ENCODE measurements around the gene SNTG2.
"Not testable (repeated sequence)": the region's sequence is repeated elsewhere in the genome, so short reads cannot be mapped to it uniquely, and the experiment has no call there.

The SNTG2 gene

GRCh38 chr2:1348789-1349188, 398.1 kb downstream of the SNTG2 start:
- DNase-seq, result no peak

DNA sequence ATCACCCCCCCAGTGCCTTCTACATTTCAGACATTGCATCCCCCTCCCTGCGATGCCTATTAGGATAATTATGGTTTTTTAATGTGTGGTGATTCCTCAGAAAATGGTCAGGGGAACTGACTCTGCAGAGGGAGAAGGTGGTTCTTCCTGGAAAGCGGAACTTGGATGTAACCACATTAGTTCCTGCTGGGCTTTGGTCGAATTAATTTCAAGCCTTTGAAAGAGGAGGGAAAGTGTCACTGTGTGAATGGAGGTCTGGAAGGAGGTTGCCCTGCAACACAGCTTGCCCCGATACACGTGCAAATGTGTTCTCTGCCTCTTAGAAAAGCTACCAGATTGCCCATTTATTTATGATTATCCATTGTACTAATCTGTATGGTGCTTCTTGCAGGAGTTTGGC, 399.5 kb downstream of the SNTG2 start:
- no peak for DNase-seq

DNA sequence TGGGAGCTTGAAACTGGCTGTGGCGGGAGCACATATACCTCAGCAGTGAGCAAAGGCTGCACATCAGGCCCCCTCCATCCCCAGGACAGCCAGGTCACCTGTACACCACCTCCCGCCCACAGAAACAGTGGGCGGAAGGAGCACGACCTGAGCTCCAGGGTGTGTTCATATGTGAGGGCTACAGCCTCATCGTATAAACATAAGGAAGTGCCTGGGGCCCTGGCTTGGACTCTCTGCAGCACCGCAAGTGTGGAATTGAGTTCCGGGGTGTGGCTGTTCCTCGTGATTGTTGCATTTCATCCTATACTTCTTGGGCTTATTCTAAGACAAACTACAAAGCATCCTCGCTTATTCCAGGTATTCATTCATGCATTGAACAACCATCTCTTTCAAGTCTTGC, 402.5 kb downstream of the SNTG2 start:
- no peak for DNase-seq

GRCh38 chr2:1353543-1353942, 402.9 kb downstream of the SNTG2 start:
- DNase-seq, result no peak

DNA sequence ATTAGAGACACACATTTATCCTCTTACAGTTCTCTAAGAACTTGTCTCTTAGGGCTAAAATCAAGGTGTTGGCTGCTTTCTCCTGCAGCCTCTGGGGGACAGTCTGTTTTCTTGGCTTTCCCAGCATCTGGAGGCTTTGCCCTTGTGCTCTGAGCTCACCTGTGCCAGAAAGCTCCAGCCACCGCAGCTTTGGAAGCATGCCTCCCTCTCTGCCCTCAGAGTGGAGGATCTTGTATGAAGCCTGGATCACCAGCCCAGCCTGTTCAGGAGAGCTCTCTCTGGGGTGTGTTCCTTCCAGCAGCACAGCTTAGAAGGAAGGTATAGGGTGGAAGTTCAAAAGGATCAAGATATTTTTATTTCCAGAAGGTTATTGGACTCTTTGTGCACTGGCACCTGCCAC, 409.5 kb downstream of the SNTG2 start:
- no peak for DNase-seq

DNA sequence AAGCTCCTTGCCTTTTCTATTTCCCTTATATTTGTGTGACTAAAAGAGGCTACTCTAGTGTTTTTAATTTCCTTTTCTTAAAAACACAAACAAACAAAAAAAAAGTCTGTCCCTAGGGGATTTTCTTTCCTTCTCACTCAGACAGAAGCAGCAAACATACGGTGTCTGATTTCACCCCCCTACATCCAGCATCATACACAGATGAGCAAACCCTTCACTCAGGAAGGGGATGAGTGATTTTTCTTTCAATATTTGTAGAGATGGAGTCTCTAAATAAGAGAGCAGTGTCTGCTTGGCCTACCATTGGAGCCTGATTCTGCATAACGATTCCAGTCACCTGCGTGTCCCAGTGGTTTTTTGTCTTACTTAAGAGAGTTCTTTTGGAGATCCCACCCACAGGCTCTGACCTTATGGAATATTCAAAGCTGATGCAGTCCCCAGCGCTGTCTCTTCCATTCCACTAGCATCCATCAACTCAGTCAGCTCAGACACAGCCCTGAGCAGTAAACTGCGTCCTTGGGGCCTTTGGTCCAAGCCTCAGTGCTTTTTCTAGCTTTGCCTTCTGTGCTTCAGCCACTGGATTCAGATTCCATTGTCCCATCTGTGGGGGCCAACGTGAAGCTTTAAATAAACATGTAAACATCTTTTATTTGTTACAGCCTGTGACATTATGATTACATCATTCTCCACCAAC, 410.1 kb downstream of the SNTG2 start:
- DNase-seq, result no peak

DNA sequence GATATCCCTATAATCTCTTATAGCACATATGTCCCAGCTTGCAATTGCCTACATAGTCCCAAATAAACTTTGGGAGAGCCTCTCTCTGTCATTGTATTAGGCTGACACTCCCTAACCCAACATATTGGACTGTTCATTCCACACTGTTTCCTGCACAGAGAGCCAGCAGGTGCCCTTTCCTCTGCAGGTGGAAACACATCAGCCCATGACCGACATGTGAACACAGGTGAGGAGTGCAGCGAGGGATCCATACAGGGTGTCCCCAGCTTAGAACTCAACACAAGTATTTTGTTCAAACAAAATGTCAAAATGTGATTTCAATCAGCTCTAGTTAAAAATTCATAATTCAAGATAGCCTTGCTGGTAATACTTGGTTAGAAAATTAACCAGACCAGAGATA, 412.7 kb downstream of the SNTG2 start:
- no peak for DNase-seq

GRCh38 chr2:1366546-1367134, 416.0 kb downstream of the SNTG2 start:
- DNase-seq, result no peak

DNA sequence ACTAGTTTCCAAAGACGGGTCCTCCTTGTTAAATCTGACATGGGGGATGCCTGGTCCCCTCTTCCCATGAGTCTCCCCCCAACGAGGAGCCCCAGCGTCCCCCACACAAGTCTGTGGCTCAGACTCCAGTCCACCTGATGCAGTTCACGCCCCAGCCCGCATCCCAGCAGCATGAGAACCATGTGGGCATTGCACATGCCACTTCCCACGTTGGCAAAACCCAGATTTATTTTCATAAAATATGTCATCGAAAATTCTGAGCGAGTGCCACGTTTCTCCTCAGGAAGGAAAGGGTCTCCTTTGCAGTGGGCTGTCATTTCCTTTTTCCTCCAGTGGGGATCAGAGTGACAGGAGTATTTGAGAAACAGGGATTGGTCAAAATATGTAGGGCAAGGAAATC, 417.0 kb downstream of the SNTG2 start:
- no peak for DNase-seq

GRCh38 chr2:1369905-1370304, 419.3 kb downstream of the SNTG2 start:
- DNase-seq, result no peak

DNA sequence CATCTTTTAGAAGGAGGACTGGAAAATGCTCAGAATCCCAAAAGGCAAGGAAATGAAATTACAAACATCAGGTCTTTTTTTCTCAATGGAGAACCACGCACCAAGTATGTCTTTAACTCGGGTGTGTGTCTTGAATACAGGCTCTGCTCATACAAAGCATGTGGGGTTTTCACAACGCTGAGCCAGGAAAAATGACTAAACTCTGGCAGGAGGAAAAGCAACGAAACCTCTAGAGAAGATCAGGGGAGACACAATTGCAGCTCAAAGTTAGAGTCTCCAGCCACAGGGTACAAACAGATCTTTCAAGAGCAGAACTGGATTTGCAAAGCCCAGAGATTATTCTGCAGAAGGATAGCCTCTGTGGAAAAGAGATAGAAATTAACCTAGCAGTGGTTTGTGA, 419.8 kb downstream of the SNTG2 start:
- DNase-seq, result no peak

DNA sequence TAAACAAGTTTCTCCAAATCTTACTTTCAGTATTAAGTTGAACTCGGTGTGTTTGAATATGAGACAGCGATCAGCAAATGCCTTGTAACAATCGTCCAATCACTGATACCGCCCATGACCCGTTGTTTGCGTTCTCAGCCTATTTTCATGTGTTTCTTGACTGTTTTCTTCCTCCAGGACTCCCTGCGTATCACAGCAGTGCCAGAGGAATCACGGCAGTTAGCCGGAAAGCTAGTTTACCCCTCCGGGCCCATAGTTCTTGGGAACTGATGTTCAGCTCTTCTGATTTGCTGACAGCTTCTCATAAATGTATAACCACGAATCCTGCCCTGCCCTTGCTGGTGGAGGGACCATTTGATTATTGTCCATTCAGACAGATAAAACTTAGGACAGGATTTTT, 420.4 kb downstream of the SNTG2 start:
- DNase-seq, result no peak

DNA sequence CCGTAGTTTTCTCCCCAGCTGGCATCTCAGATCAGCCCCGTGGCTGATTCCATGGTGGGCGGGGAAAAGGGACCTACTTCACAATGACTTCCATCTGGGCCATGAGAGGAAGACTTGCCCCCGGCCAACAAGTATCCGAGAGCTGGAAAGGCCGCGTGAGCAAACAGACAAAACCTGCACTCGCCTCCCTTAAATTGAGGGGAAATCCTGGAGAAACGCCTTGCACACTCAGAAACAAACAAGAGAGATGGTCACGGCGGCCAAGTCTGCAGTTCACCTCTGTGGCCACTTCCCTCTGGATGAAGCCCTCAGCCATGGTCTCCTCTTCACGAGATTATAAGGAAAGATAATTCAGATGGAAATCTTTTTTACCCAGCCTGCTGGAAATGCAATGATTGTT, 423.2 kb downstream of the SNTG2 start:
- no peak for DNase-seq

GRCh38 chr2:1374287-1374686, 423.6 kb downstream of the SNTG2 start:
- DNase-seq, result no peak

- DNase-seq, result no peak
These were observed 425.1 kb downstream of the SNTG2 start for GRCh38 chr2:1375794-1376193.

GRCh38 chr2:1377473-1377872, 426.8 kb downstream of the SNTG2 start:
- DNase-seq, result no peak

DNA sequence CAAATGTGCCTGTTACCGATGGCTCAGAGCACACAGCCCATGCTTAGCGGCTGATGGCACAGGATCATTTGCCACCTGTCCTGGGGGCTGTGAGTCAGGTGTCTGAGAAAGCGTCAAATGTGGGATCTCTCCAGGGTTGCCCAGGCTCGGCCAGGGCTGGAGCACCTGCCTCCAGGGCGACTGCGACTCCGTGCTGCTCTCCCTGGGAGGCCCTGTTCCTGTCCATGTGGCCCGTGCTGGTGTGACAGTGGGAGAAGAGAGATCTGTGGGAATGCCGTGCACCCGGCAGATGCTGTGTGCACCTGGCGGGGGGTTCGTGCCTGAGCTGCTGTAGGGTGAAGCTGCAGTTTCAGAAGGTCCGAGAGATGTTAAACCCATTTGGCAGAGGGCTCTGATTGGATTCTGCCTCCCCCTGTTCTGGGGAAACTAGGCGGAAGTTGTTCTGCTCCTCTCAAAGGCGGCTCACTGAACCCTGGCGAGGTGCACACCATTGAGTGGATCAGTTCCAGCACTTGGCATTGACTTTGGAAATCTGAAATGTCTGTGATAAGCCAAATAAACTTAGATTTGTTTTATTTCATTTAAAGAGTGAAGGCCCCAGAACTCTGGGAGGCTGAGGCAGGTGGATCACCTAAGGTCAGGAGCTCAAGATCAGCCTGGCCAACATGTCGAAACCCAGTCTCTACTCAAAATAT, 428.0 kb downstream of the SNTG2 start:
- no peak for DNase-seq

- DNase-seq, result no peak
These were observed 431.0 kb downstream of the SNTG2 start for GRCh38 chr2:1381644-1382043.

- DNase-seq, result not testable (repeated sequence)
These were observed 437.5 kb downstream of the SNTG2 start for GRCh38 chr2:1387954-1388725.

DNA sequence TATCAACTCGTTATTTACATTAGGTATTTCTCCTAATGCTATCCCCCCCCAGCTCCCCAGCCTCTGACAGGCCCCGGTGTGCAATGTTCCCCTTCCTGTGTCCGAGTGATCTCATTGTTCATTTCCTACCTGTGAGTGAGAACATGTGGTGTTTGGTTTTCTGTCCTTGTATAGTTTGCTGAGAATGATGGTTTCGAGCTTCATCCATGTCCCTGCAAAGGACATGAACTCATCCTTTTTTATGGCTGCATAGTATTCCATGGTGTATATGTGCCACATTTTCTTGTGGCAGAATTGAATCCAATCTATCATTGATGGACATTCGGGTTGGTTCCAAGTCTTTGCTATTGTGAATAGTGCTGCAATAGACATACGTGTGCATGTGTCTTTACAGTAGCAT, 439.5 kb downstream of the SNTG2 start:
- not testable (repeated sequence) for DNase-seq

GRCh38 chr2:1393321-1393720, 442.7 kb downstream of the SNTG2 start:
- DNase-seq, result no peak

GRCh38 chr2:1394709-1395408, 444.2 kb downstream of the SNTG2 start:
- no peak for DNase-seq

- no peak for DNase-seq
These were observed 446.7 kb downstream of the SNTG2 start for GRCh38 chr2:1397350-1397749.
